Measurements from ENCODE around the gene OIT3.

OIT3 gene

GRCh38 chr10:72954230-72954595 lies 60.7 kb downstream of the OIT3 start:
- no peak for DNase-seq

DNA sequence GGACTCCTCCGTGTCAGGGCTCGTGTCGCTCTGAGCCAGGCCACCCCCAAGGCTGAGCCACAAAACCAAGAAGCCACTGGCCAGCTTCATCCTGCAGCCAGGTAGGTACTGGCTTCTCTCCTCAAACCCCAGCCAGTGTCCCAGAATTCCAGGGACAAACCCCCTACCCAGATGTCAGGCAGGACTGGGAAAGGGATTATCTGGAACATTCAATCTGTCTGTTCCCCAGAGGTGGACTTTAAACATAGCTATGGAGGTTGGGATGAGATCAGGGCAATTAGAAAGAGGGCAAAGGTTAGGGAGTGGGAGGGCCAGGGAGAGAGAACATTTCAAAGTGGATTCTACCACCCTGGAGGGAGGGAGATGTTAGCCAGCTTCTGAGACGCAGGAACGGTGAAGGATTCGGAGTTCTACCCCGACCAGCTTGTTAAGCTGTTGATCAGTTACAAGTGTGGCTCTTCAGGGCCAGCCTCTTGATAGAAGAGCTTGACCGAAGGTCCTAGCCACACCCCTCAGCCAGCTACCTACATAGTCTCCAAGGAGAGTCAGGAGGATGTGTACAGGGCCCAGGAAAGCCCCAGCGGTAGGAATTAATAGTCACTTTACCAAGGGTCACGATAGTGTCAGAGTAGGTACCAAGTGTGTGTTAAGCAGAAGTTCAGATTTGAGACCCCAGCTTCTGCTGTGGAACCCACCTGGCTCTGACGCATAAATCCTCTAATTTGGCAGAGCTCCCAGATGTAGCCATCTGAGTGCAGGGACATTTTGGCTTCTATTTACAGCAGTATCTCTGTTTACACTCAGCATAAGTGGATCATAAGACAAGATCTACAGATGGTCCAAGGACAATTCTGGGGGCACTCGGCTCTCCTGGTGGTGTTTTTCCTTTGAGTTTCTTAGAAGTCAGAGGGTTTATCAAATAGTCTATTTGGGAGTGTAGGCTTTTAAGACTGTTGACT lies 61.3 kb downstream of the OIT3 start, which contains the start of gene PLA2G12B:
Gene PLA2G12B, minus strand, starts transcription at position 211 of the 959 bp plus-strand sequence. Its CDS starts 121 bp downstream, at position 90.
- peak in 1 of 2 experiments; percentile 3 for DNase-seq

- DNase-seq = no peak
Measured at GRCh38 chr10:72956001-72956400, 62.5 kb downstream of the OIT3 start.

DNA sequence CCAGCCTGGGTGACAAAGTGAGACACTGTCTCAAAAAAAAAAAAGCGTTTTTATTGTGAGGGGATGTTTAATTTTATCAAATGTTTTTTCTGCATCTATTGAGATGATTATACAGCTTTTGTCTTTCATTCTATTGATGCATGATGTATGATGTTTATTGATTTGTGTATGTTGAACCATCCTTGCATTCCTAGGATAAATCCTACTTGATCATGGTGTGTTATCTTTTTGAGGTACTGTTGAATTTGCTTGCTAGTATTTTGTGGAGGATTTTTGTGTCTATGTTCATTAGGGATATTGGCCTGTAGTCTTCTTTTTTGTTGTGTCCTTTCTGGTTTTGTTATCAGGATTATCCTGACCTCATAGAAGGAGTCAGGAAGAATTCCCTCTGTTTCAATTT lies 83.3 kb downstream of the OIT3 start:
- no peak for DNase-seq

DNA sequence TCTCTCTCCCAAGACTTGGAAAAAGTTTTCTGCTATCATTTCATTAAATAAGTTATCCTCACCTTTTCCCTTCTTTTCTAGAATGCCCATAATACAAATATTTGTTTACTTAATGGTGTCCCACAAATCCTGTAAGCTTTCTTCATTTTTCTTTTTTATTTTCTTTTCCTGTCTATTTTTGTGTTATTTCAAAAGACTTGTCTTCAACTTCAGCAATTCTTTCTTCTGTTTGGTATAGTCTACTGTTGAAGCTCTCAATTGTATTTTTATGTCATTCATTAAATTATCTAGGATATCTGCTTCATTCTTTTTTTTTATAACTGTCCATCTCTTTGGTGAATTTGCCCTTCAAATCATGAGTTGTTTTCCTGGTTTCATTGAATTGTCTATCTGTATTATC lies 86.2 kb downstream of the OIT3 start:
- DNase-seq = no peak

- DNase-seq = no peak
Measured at GRCh38 chr10:72980348-72980747, 86.8 kb downstream of the OIT3 start.

DNA sequence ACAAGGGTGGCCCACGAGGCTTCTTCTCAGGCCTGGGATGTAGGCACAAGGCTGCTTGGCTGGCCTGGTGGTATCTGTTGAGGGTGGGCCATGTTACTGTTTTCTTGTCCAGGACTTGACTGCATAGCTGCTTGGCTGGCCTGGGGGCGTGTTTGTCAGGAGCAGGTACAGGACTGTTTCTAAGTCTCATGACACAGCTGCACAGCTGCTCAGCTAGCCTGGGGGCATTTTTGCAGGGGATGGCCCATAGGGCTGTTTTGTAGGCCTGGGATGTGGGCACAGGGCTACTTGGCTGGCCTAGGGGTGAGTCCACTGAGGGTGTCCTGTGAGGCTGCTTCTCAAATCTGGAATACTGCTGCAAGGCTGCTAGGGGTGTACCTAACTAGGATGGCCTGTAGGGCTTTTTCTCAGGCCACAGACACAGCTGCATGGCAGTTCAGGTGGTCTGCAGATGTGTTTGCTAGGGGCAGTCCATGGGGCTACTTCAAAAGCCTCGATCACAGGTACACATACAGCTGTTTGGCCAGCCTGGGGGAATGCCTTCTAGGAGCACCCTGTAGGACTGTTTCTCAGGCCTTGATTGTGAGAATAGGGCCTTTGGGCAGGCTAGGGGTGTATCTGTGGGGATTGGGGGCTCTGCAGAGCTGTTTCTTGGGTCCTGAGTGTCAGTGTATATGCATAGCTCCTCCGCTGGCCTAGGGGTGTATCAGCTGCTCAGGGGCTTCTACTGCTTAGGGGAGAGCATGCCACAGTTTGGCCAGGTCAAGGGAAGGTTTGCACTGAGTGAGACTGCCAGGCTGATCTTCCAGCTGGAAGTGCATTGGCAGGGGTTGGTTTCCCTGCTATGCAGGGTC lies 87.7 kb downstream of the OIT3 start:
- DNase-seq = no peak

- no peak for DNase-seq
Measured at GRCh38 chr10:72981882-72982529, 88.5 kb downstream of the OIT3 start.

All from cerebellar nuclear complex (tissue), 1 donor.